HS-27A (cell line): ENCODE data around the gene MYOF.
"Not testable (repeated sequence)": the region's sequence is repeated elsewhere in the genome, so short reads cannot be mapped to it uniquely, and the experiment has no call there.

Experiments used
- DNase-seq: peaks from one replicate; pipeline ENCODE4 v3.0.0-alpha.2; 2012; ENCODE audit warnings: low read depth, missing footprints

Gene MYOF

GRCh38 chr10:93425861-93426260, 56.3 kb downstream of the MYOF start:
- DNase-seq: no peak

- DNase-seq: no peak
These were observed 60.0 kb downstream of the MYOF start for GRCh38 chr10:93422118-93422517.

GRCh38 chr10:93420944-93421825, 60.9 kb downstream of the MYOF start:
- no peak for DNase-seq

- no peak for DNase-seq
These were observed 62.0 kb downstream of the MYOF start for GRCh38 chr10:93420091-93420490.

GRCh38 chr10:93419016-93419415, 63.1 kb downstream of the MYOF start:
- not testable (repeated sequence) for DNase-seq

- DNase-seq: no peak
These were observed 64.2 kb downstream of the MYOF start for GRCh38 chr10:93417921-93418320.

- no peak for DNase-seq
These were observed 64.9 kb downstream of the MYOF start for GRCh38 chr10:93417266-93417665.

GRCh38 chr10:93416824-93417223, 65.3 kb downstream of the MYOF start:
- DNase-seq: no peak

GRCh38 chr10:93415693-93416092, 66.4 kb downstream of the MYOF start:
- no peak for DNase-seq

GRCh38 chr10:93413252-93413689, 68.9 kb downstream of the MYOF start:
- no peak for DNase-seq

- no peak for DNase-seq
These were observed 69.3 kb downstream of the MYOF start for GRCh38 chr10:93412801-93413200.

- DNase-seq: no peak
These were observed 71.3 kb downstream of the MYOF start for GRCh38 chr10:93410697-93411348.

- no peak for DNase-seq
These were observed 73.4 kb downstream of the MYOF start for GRCh38 chr10:93408783-93409182.

GRCh38 chr10:93406364-93407145, 75.6 kb downstream of the MYOF start:
- no peak for DNase-seq

GRCh38 chr10:93404048-93404354, 78.1 kb downstream of the MYOF start:
- DNase-seq: no peak

GRCh38 chr10:93403152-93404047, 78.7 kb downstream of the MYOF start:
- no peak for DNase-seq

- no peak for DNase-seq
These were observed 79.9 kb downstream of the MYOF start for GRCh38 chr10:93402192-93402591.

- no peak for DNase-seq
These were observed 83.6 kb downstream of the MYOF start for GRCh38 chr10:93398528-93398927.

GRCh38 chr10:93397020-93397419, 85.1 kb downstream of the MYOF start:
- DNase-seq: no peak

GRCh38 chr10:93393211-93393610, 88.9 kb downstream of the MYOF start:
- DNase-seq: no peak

GRCh38 chr10:93392121-93392520, 90.0 kb downstream of the MYOF start:
- no peak for DNase-seq
